ENCODE results near the gene TTC24. TPM values are rescaled to one million over a fixed set of nuclear protein-coding genes. Genes with fewer than 3 reads are reported as not detected.

The TTC24 gene
- total and polyA plus RNA-seq, 10 of the 15 experiments (the other 5 are each of a cell fraction or from before 2014, with no cell fraction given): 0.05 to 6.4 (median 2.9) TPM; not detected in 1

- DNase-seq (ENCODE audit: low read depth, low spot score) (no peak), FAIRE-seq (no peak), ATAC-seq (no peak)
- no peaks in the 10 kb centered on the region for H3K4me1 ChIP-seq (ENCODE audit: control insufficient read depth, insufficient read depth, low read length)
- BruUV-seq (replicated peaks): no TSS peak
- intact Hi-C loops (cut with micrococcal nuclease; ENCODE audit: unreplicated experiment) (no loop called here), in situ Hi-C loops (cut with MboI) (no loop called here)
- H3K27ac ChIP-seq (ENCODE audit: control insufficient read depth, insufficient read depth): no peak overlapping the region
- no peaks in the 10 kb centered on the region for H3K79me2 ChIP-seq (ENCODE audit: control insufficient read depth, insufficient read depth, low read length)
- SMC1A ChIA-PET (ENCODE audit: uncharacterized antibody, unreplicated experiment): interaction anchor here (1.2 kb wide), 1 partner anchor 10 kb away, joined by 3 read pairs; no protein-coding TSS in a partner anchor
- RAD21 ChIA-PET (ENCODE audit: unreplicated experiment): interaction anchor here (1.8 kb wide), 1 partner anchor 9 kb away, joined by 5 read pairs; no protein-coding TSS in a partner anchor
- POLR2A ChIA-PET: no interaction called here
- H4K20me1 ChIP-seq (ENCODE audit: control insufficient read depth, insufficient read depth): no peaks in the 10 kb centered on the region
- 92% methylated on average over 12 of the region's 12 CpGs for WGBS (ENCODE audit: insufficient coverage, insufficient replicate concordance, low lambda C conversion rate, missing lambda C conversion rate)
- no peak overlapping the region for H3K9ac ChIP-seq (ENCODE audit: control insufficient read depth, insufficient read depth, low read length)
- H3K36me3 ChIP-seq (ENCODE audit: control insufficient read depth in 2 of 2, insufficient read depth in 2 of 2, low read length in 1 of 2): no peaks in the 10 kb centered on the region; a peak in 2 of 4 replicates
- CTCF ChIA-PET: interaction anchor here (1.1 to 1.2 kb wide), 2 partner anchors 79 to 215 kb away, joined by 3 read pairs; no protein-coding TSS in a partner anchor
- no peak overlapping the region for H2AFZ ChIP-seq (ENCODE audit: control insufficient read depth, low read depth, low read length)
- no peak overlapping the region for H3K4me2 ChIP-seq (ENCODE audit: control insufficient read depth, insufficient read depth)
- no peak overlapping the region for H3K4me3 ChIP-seq
- no peaks in the 10 kb centered on the region for H3K9me3 ChIP-seq (replicated peaks; ENCODE audit: control insufficient read depth, insufficient read depth, low read length)
- H3K27me3 ChIP-seq (replicated peaks in 1 of 2; ENCODE audit: control insufficient read depth in 2 of 2, insufficient read depth in 2 of 2, low read length in 1 of 2): no peaks in the 10 kb centered on the region
- no peak for TF ChIP-seq RBBP5 (conservative IDR thresholded peaks at IDR 0.05)
- TF ChIP-seq KDM1A (IDR thresholded peaks at IDR 0.05; ENCODE audit: borderline replicate concordance): no peak
- no peak for TF ChIP-seq E2F8 (IDR thresholded peaks at IDR 0.05; ENCODE audit: low read depth, partially characterized antibody)
- no peak for TF ChIP-seq ZBTB40 (IDR thresholded peaks at IDR 0.05; ENCODE audit: borderline replicate concordance)
- no peak for TF ChIP-seq SPI1 (IDR thresholded peaks at IDR 0.05; ENCODE audit: borderline replicate concordance, insufficient read depth, low read depth, low read length)
- no peak for TF ChIP-seq FOS (IDR thresholded peaks at IDR 0.05; ENCODE audit: borderline replicate concordance, extremely low read depth, insufficient read length)
- no peak for TF ChIP-seq BMI1 (IDR thresholded peaks at IDR 0.05; ENCODE audit: borderline replicate concordance)
- no peak for TF ChIP-seq PKNOX1 (IDR thresholded peaks at IDR 0.05)
- no peak for TF ChIP-seq BCL3 (IDR thresholded peaks at IDR 0.05; ENCODE audit: borderline replicate concordance, insufficient read depth, low read depth, low read length, poor library complexity, severe bottlenecking)
- TF ChIP-seq FOXM1 (IDR thresholded peaks at IDR 0.05; ENCODE audit: low read depth, low read length): no peak
- TF ChIP-seq HSF1 (IDR thresholded peaks at IDR 0.05; ENCODE audit: low read depth, low read length): no peak
- TF ChIP-seq FOXK2 (IDR thresholded peaks at IDR 0.05): no peak
Observed at GRCh38 chr1:156534424-156535060, 45.0 kb upstream of the TTC24 start.

Data from GM12878 (cell line).